Measurements from ENCODE around the gene NPY4R.
"Not testable (repeated sequence)": the region's sequence is repeated elsewhere in the genome, so short reads cannot be mapped to it uniquely, and the experiment has no call there.

DNA sequence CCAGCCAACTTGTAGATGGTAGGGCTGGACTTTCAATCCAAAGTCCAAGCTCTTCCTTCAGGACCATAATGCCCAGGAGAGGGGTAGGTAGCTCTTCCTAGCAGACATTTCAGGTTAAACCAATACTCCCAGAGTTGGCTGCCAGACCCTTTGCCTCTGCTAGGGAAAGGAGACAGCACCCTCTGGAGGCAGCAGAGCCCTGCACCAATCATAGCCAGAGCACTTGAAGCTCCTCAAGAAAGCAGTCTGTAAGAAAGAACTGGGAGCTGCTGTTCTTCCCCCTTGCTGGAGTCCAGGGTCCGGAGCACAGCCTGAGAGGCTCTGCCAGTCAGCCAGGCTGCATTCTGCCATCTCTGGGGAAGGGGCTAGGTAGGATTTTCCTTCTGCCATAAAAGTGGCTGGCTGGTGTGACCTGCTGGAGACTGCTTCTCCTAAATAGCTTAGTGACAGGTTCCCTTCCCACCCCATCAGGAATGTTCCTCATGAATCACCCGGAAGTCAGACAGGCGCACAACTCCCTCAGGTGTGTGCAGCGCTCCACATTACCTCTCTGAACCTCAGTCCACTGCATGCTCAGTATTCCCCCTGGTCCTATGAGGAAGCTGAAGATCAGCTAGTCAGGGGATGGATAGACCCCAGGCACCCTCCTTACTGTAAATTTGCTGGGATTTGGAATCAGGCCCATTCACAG is 2.5 kb upstream of the NPY4R start:
- TF ChIP-seq, protein P1, sequence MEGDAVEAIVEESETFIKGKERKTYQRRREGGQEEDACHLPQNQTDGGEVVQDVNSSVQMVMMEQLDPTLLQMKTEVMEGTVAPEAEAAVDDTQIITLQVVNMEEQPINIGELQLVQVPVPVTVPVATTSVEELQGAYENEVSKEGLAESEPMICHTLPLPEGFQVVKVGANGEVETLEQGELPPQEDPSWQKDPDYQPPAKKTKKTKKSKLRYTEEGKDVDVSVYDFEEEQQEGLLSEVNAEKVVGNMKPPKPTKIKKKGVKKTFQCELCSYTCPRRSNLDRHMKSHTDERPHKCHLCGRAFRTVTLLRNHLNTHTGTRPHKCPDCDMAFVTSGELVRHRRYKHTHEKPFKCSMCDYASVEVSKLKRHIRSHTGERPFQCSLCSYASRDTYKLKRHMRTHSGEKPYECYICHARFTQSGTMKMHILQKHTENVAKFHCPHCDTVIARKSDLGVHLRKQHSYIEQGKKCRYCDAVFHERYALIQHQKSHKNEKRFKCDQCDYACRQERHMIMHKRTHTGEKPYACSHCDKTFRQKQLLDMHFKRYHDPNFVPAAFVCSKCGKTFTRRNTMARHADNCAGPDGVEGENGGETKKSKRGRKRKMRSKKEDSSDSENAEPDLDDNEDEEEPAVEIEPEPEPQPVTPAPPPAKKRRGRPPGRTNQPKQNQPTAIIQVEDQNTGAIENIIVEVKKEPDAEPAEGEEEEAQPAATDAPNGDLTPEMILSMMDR (IDR thresholded peaks at IDR 0.05): peak in 1 of 5 experiments; percentile 20
- TF ChIP-seq POLR2A (IDR thresholded peaks at IDR 0.05); EP300 (IDR thresholded peaks at IDR 0.05; ENCODE audit: low read depth); POLR2AphosphoS5 (IDR thresholded peaks at IDR 0.05): not testable (repeated sequence)

Measured in transverse colon (tissue), 4 donors.